HEK293 (cell line): ENCODE measurements around the gene STAC.
"Not testable (repeated sequence)": the region's sequence is repeated elsewhere in the genome, so short reads cannot be mapped to it uniquely, and the experiment has no call there.

Experiments
- CTCF ChIA-PET: fragments of 350-600 bp; formaldehyde crosslinking; extraction: SDS; loops from one replicate; lab custom pipeline; 2021; ENCODE audit warnings: antibody characterized with exemption; lab: Yijun Ruan, JAX
- POLR2A ChIA-PET: fragments of 300-600 bp; formaldehyde crosslinking; extraction: SDS; loops from one replicate; lab custom pipeline; 2020; ENCODE audit warnings: antibody characterized with exemption, inconsistent platforms; lab: Yijun Ruan, JAX
- H3K27ac ChIP-seq: fragments of 200-500 bp; sonication (Bioruptor generic); 2 replicates; pipeline ENCODE4 v1.5.1; 2014; ENCODE audit warnings: low read depth, low read length, control low read depth, inconsistent platforms; ENCODE audit errors: extremely low read depth
- H3K36me3 ChIP-seq, 2 experiments: fragments of 200-500 bp in 1 of 2; sonication (Bioruptor generic) in 1 of 2; 1 replicate in 1 of 2; 2 replicates in 1 of 2; pipeline ENCODE4 v1.5.1; 2014 to 2017; ENCODE audit warnings: inconsistent platforms in 2 of 2, low read length in 2 of 2; ENCODE audit not compliant: control insufficient read depth in 2 of 2, insufficient read depth in 1 of 2
- H3K4me1 ChIP-seq: fragments of 200-500 bp; sonication (Bioruptor generic); 2 replicates; pipeline ENCODE4 v1.5.1; 2014; ENCODE audit warnings: mild to moderate bottlenecking, low read length, inconsistent platforms; ENCODE audit not compliant: control insufficient read depth, insufficient read depth
- H3K4me3 ChIP-seq: 2 replicates; pipeline ENCODE4 v1.5.1; 2011; ENCODE audit warnings: low read depth, mild to moderate bottlenecking, control low read depth, low read length, moderate library complexity
- H3K9me3 ChIP-seq: fragments of 200-500 bp; sonication (Bioruptor generic); 2 replicates; pipeline ENCODE4 v1.5.1; 2014; ENCODE audit warnings: low read depth, low read length, inconsistent platforms; ENCODE audit not compliant: control insufficient read depth, insufficient read depth
- MEIS1 ChIP-seq: sonication (generic); formaldehyde crosslinking; IDR thresholded peaks from 2 replicates; pipeline ENCODE4 v1.8.1; 2022; ENCODE audit warnings: missing genetic modification reagents, mild to moderate bottlenecking, borderline replicate concordance
- OVOL3 ChIP-seq: fragments of 450-650 bp; formaldehyde crosslinking; IDR thresholded peaks from 2 replicates; pipeline ENCODE4 v1.5.1; 2016; ENCODE audit warnings: missing biosample characterization, missing genetic modification characterization
- PRDM1 ChIP-seq: fragments of 450-650 bp; formaldehyde crosslinking; IDR thresholded peaks from 2 replicates; pipeline ENCODE4; 2016; ENCODE audit warnings: missing biosample characterization, missing genetic modification characterization
- PRDM10 ChIP-seq: fragments of 450-650 bp; formaldehyde crosslinking; IDR thresholded peaks from 2 replicates; pipeline ENCODE4 v1.5.1; 2016; ENCODE audit warnings: missing biosample characterization, missing genetic modification characterization
- YY2 ChIP-seq: fragments of 450-650 bp; formaldehyde crosslinking; IDR thresholded peaks from 2 replicates; pipeline ENCODE4 v1.5.1; 2016; ENCODE audit warnings: missing biosample characterization, missing genetic modification characterization
- ZBTB1 ChIP-seq: fragments of 450-650 bp; formaldehyde crosslinking; IDR thresholded peaks from 2 replicates; pipeline ENCODE4 v1.5.1; 2016; ENCODE audit warnings: missing biosample characterization, missing genetic modification characterization
- ZBTB10 ChIP-seq: fragments of 450-650 bp; formaldehyde crosslinking; IDR thresholded peaks from 2 replicates; pipeline ENCODE4 v1.5.1; 2016; ENCODE audit warnings: missing biosample characterization, missing genetic modification characterization
- ZFHX2 ChIP-seq: fragments of 450-650 bp; formaldehyde crosslinking; conservative IDR thresholded peaks from 2 replicates; pipeline ENCODE4 v1.5.1; 2016; ENCODE audit warnings: missing biosample characterization, missing genetic modification characterization
- ZFP41 ChIP-seq: fragments of 450-650 bp; formaldehyde crosslinking; IDR thresholded peaks from 2 replicates; pipeline ENCODE4 v1.5.1; 2016; ENCODE audit warnings: missing biosample characterization, missing genetic modification characterization, borderline replicate concordance
- ZIC2 ChIP-seq: fragments of 450-650 bp; formaldehyde crosslinking; IDR thresholded peaks from 2 replicates; pipeline ENCODE4 v1.5.1; 2016; ENCODE audit warnings: missing biosample characterization, missing genetic modification characterization
- ZNF248 ChIP-seq: fragments of 450-650 bp; formaldehyde crosslinking; IDR thresholded peaks from 2 replicates; pipeline ENCODE4 v1.5.1; 2017; ENCODE audit warnings: missing biosample characterization, missing genetic modification characterization
- ZNF350 ChIP-seq: fragments of 450-650 bp; formaldehyde crosslinking; IDR thresholded peaks from 2 replicates; pipeline ENCODE4 v1.5.0; 2017; ENCODE audit warnings: missing biosample characterization, mild to moderate bottlenecking, missing genetic modification characterization
- ZNF548 ChIP-seq: fragments of 450-650 bp; formaldehyde crosslinking; IDR thresholded peaks from 2 replicates; pipeline ENCODE4 v1.5.1; 2016; ENCODE audit warnings: missing biosample characterization, missing genetic modification characterization
- ZNF629 ChIP-seq: fragments of 450-650 bp; formaldehyde crosslinking; IDR thresholded peaks from 2 replicates; pipeline ENCODE4 v1.5.1; 2017; ENCODE audit warnings: missing biosample characterization, missing genetic modification characterization
- ZNF768 ChIP-seq: fragments of 450-650 bp; formaldehyde crosslinking; IDR thresholded peaks from 2 replicates; pipeline ENCODE4 v1.5.1; 2018; ENCODE audit warnings: missing biosample characterization, mild to moderate bottlenecking, missing genetic modification characterization
- ZNF785 ChIP-seq: fragments of 450-650 bp; formaldehyde crosslinking; IDR thresholded peaks from 2 replicates; pipeline ENCODE4 v1.5.1; 2016; ENCODE audit warnings: missing biosample characterization, missing genetic modification characterization
- ZNF830 ChIP-seq: fragments of 450-650 bp; IDR thresholded peaks from 2 replicates; pipeline ENCODE4 v1.5.0; 2018; ENCODE audit warnings: missing biosample characterization, missing genetic modification characterization, low read depth, mild to moderate bottlenecking, moderate library complexity
- ZSCAN23 ChIP-seq: fragments of 450-650 bp; formaldehyde crosslinking; IDR thresholded peaks from 2 replicates; pipeline ENCODE4 v1.5.1; 2016; ENCODE audit warnings: missing biosample characterization, missing genetic modification characterization

Gene STAC

GRCh38 chr3:36472045-36472444, 91.7 kb downstream of the STAC start:
- H3K36me3 ChIP-seq, H3K4me3 ChIP-seq, H3K9me3 ChIP-seq, H3K4me1 ChIP-seq, CTCF ChIA-PET, POLR2A ChIA-PET, H3K27ac ChIP-seq: not testable (repeated sequence)

GRCh38 chr3:36475558-36475957, 95.3 kb downstream of the STAC start:
- TF ChIP-seq ZBTB1 (tag by site-specific recombination) (no peak), PRDM10 (tag by site-specific recombination) (no peak), ZNF248 (tag by site-specific recombination) (no peak)
- TF ChIP-seq, all 188 proteins: peak for 0
- POLR2A ChIA-PET = no interaction called here

GRCh38 chr3:36476286-36476942, 96.1 kb downstream of the STAC start:
- H3K27ac ChIP-seq = no peak overlapping the region
- no peaks in the 10 kb centered on the region for H3K4me1 ChIP-seq
- H3K4me3 ChIP-seq = no peak overlapping the region
- CTCF ChIA-PET = no interaction called here
- H3K36me3 ChIP-seq = no peaks in the 10 kb centered on the region
- H3K9me3 ChIP-seq = no peaks in the 10 kb centered on the region
- TF ChIP-seq YY2 (tag by site-specific recombination) (no peak), OVOL3 (tag by site-specific recombination) (no peak), ZNF830 (no peak), ZBTB10 (tag by site-specific recombination) (no peak), ZNF768 (tag by site-specific recombination) (no peak), ZNF548 (no peak), ZFHX2 (tag by site-specific recombination) (no peak)
- POLR2A ChIA-PET = no interaction called here

More at GRCh38 chr3:36475558-36475957, 95.3 kb downstream of the STAC start:
- 0 out of 2 replicates have a peak, but pooled peaks cover under 1% of the 10 kb centered on the region for H3K4me1 ChIP-seq
- no peak overlapping the region for H3K27ac ChIP-seq
- no peaks in the 10 kb centered on the region for H3K9me3 ChIP-seq
- H3K36me3 ChIP-seq = no peaks in the 10 kb centered on the region
- CTCF ChIA-PET = no interaction called here
- no peak overlapping the region for H3K4me3 ChIP-seq

- TF ChIP-seq ZNF785 (no peak), MEIS1 (CRISPR knock-in tag) (no peak), ZSCAN23 (tag by site-specific recombination) (no peak), PRDM1 (no peak), ZNF629 (no peak), ZIC2 (tag by site-specific recombination) (no peak), ZFP41 (no peak), ZNF350 (no peak)
- POLR2A ChIA-PET = no interaction called here
- no peaks in the 10 kb centered on the region for H3K36me3 ChIP-seq
- H3K4me3 ChIP-seq = no peak overlapping the region
- CTCF ChIA-PET = interaction anchor here (0.7 kb wide), 1 partner anchor 15 kb away, joined by 4 read pairs; no protein-coding TSS in a partner anchor
- H3K4me1 ChIP-seq = no peaks in the 10 kb centered on the region
- H3K27ac ChIP-seq = no peak overlapping the region
- no peaks in the 10 kb centered on the region for H3K9me3 ChIP-seq
Observed at GRCh38 chr3:36477655-36478054, 97.4 kb downstream of the STAC start.
